Activated naive CD4-positive, alpha-beta T cell treated with anti-CD3 and anti-CD28 coated beads for 36 hours (primary cell): ENCODE measurements around the gene CITED2. TPM values are rescaled to one million over a fixed set of nuclear protein-coding genes. Genes with fewer than 3 reads are reported as not detected.

Source experiments
- CTCF ChIA-PET: fragments of 350-600 bp; sonication (Branson Sonifier 250); formaldehyde crosslinking; loops from one replicate; lab custom pipeline; 2021; ENCODE audit warnings: antibody characterized with exemption; lab: Charles Lee
- DNase-seq: peaks from one replicate; pipeline ENCODE4 v3.0.0-alpha.2; 2020
- H3K27ac Mint-ChIP-seq: one replicate; pipeline ENCODE4 v1.8.0; 2021; ENCODE audit warnings: mild to moderate bottlenecking, mixed read lengths
- H3K27me3 Mint-ChIP-seq: one replicate; pipeline ENCODE4 v1.8.0; 2021; ENCODE audit warnings: low read depth, mixed read lengths
- H3K36me3 Mint-ChIP-seq: one replicate; pipeline ENCODE4 v1.8.0; 2021; ENCODE audit warnings: low read depth, mixed read lengths
- H3K4me1 Mint-ChIP-seq: one replicate; pipeline ENCODE4 v1.8.0; 2021; ENCODE audit warnings: low read depth, mixed read lengths
- H3K4me3 Mint-ChIP-seq: one replicate; pipeline ENCODE4 v1.8.0; 2021; ENCODE audit warnings: mild to moderate bottlenecking, moderate library complexity, mixed read lengths
- H3K9me3 Mint-ChIP-seq: one replicate; pipeline ENCODE4 v1.8.0; 2021; ENCODE audit warnings: mixed read lengths
- intact Hi-C: fragments of 100-400 bp; cut with micrococcal nuclease; formaldehyde crosslinking; loops from one replicate; pipeline ENCODE4 v1.15.1; 2023
- total RNA-seq, 2 experiments: library from RNA; stranded (reverse); gene quantifications; one replicate each; pipeline ENCODE4 v1.2.3, GENCODE V29; 2021

CITED2 gene
- total RNA-seq, 2 experiments from 2014 or later, result 22.9 to 23.8 TPM

DNA sequence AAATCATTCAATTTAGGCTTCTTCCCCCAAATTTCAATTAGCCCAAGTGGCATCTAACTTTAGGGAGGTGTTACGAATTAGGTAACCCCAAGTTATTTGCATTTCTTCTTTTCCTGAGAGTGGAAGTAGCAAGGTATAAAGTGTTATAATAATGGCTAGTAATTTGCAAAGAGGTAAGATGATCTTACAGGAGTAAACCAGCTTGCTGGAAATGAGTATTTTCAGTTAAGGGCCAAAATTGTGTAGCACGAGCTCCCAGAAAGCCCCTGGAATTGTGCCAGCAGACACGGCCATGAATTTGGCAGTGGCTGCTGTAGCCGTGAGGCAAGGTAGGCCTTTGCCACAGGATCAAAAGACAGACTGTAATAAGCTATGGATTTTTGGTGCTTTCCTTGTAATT, 38.0 kb downstream of the CITED2 start:
- peaks cover 2% of the 10 kb centered on the region for H3K36me3 Mint-ChIP-seq
- H3K4me3 Mint-ChIP-seq, result no peak overlapping the region
- H3K27me3 Mint-ChIP-seq, result no peaks in the 10 kb centered on the region
- H3K27ac Mint-ChIP-seq, result no peak overlapping the region
- peaks cover 9% of the 10 kb centered on the region for H3K4me1 Mint-ChIP-seq
- CTCF ChIA-PET, result interaction anchor here (0.7 to 2.1 kb wide), 6 partner anchors 8 to 117 kb away, joined by 3 to 7 read pairs (median 4); no protein-coding TSS in a partner anchor
- no peaks in the 10 kb centered on the region for H3K9me3 Mint-ChIP-seq
- intact Hi-C loops, result no loop called here
- DNase-seq, result no peak

DNA sequence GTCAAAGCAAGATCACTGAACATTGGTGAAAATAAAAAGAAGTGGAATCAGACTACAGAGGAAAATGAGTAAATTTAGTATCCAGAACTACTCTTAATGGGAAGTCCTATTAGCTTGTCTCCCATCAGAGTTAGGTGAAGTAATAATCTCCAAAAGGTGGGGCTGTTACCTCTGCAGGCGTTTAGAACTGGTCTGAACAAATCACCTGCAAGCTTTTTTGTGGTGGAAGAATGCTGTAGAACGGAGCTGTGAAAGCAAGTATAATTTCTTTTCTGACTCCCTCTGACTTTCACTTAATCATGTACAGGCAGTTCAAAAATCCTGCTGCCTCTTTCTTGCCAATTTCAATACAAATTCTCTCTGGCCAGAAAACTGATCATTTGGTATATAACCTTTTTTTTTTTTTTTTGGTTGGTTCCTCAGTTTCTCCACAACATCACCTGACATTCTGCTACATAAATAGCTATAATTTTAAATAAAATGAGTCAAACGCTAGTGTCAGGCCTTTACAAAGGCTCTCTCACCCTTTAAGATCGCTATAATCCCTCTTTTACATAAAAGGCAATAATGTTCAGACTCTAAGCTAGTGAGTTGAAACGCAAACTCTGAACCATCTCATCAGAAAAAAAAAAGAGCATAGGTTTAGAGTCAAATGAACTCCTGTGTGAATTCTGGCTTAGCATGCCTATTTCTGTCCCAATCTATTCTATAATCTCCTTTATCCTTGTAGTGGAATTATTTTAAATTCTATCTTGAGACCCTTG, 38.8 kb downstream of the CITED2 start:
- CTCF ChIA-PET, result interaction anchor here (0.7 to 2.1 kb wide), 5 partner anchors 8 to 116 kb away, joined by 3 to 7 read pairs (median 4); no protein-coding TSS in a partner anchor
- H3K27ac Mint-ChIP-seq, result no peak overlapping the region
- H3K4me3 Mint-ChIP-seq, result no peak overlapping the region
- no peaks in the 10 kb centered on the region for H3K36me3 Mint-ChIP-seq
- no peaks in the 10 kb centered on the region for H3K9me3 Mint-ChIP-seq
- no peaks in the 10 kb centered on the region for H3K27me3 Mint-ChIP-seq
- H3K4me1 Mint-ChIP-seq, result peaks cover 9% of the 10 kb centered on the region
- intact Hi-C loops, result no loop called here
- DNase-seq, result no peak

DNA sequence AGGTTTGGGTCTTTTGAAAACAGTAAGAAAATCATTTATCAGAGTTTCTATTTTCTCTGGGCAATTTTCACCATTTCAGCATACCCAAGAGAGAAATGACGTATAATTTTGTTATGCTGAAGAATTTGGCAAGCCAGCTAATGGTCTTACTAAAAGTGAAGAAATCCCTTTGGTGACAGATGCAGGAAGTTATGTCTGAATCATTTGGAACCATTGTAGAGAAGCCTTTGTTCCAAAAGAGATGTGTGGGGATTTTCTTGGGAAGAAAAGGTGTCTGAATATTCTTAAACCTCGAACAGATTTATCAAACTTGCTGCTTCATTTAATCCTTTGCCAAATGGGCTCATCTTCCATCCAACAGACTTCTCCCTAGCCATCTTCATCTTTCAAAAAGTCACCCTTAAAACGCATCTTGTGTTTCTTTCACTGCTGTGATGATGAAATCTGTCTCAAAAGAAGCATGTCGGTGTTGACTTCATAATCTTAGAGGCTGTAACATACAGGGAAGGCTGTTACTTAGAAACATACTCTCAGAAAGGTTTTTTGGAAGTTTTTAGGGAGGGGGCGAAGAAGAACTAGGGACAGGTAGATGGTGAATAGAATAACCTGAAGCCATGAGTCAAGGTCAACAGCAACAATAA, 39.5 kb downstream of the CITED2 start:
- no peak overlapping the region for H3K27ac Mint-ChIP-seq
- intact Hi-C loops, result no loop called here
- no peaks in the 10 kb centered on the region for H3K27me3 Mint-ChIP-seq
- no peak overlapping the region for H3K4me3 Mint-ChIP-seq
- no peaks in the 10 kb centered on the region for H3K9me3 Mint-ChIP-seq
- no peak for DNase-seq
- peaks cover 11% of the 10 kb centered on the region for H3K4me1 Mint-ChIP-seq
- CTCF ChIA-PET, result interaction anchor here (1.5 to 2.1 kb wide), 2 partner anchors 9 to 35 kb away, joined by 7 read pairs; no protein-coding TSS in a partner anchor
- no peaks in the 10 kb centered on the region for H3K36me3 Mint-ChIP-seq

DNA sequence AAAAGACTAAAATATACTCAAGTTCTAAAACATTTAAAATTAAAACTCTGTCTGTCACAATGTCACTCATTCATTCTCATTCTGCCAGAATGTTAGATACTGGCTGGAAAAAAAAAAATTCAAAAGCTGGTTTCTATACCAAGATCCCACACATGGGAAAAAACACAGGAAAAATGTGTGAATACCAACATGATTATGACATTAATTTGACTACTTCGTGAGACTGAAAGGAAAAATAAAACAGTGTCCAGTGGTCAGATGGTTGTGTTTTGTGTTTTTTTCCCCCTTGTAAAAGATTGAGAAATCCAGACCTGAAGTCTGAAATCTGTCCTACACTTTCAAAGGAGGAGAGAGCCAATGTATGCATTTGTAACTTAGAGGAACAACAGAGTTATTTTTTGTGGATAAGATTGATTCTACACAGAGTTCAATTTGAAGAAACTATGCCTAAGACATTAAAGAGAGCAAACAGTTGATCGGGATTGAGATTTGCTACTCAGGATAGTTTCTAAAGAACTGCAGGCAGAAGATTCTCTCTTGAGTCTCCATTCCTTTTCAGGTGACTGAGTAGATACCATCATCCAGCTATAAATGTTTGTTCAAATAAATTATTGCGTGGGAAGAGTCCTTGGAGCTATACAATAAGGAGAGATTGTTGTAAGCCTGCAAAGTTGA, 43.5 kb downstream of the CITED2 start:
- H3K4me3 Mint-ChIP-seq, result no peak overlapping the region
- CTCF ChIA-PET, result interaction anchor here (0.9 to 1.3 kb wide), 3 partner anchors 30 to 73 kb away, joined by 3 to 4 read pairs (median 3); no protein-coding TSS in a partner anchor
- H3K36me3 Mint-ChIP-seq, result no peaks in the 10 kb centered on the region
- intact Hi-C loops, result no loop called here
- no peak overlapping the region for H3K27ac Mint-ChIP-seq
- peaks cover 17% of the 10 kb centered on the region for H3K4me1 Mint-ChIP-seq
- no peaks in the 10 kb centered on the region for H3K9me3 Mint-ChIP-seq
- DNase-seq, result no peak
- H3K27me3 Mint-ChIP-seq, result no peaks in the 10 kb centered on the region

DNA sequence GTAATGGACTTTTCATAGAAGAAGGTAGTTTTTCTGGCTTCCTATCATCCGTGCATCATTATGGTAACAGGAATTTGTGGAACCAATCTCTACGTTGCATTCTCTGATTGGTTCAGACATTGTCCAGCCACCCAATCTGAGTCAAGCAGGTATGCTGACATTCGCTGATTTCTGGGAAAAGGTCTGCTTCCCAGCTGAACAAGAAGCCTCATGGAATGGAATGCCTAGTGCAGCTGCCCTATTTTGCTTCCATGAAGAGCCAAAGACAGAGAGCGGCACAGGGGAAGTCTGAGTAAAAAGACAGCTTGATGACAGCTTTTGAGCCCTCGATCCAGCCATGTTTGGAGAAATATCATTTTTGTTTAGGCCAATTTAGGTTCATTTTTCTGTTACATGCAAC, 44.1 kb downstream of the CITED2 start:
- H3K4me1 Mint-ChIP-seq, result peaks cover 17% of the 10 kb centered on the region
- CTCF ChIA-PET, result interaction anchor here (1.3 kb wide), 1 partner anchor 32 kb away, joined by 3 read pairs; no protein-coding TSS in a partner anchor
- H3K36me3 Mint-ChIP-seq, result no peaks in the 10 kb centered on the region
- intact Hi-C loops, result no loop called here
- DNase-seq, result no peak
- no peaks in the 10 kb centered on the region for H3K9me3 Mint-ChIP-seq
- no peaks in the 10 kb centered on the region for H3K27me3 Mint-ChIP-seq
- H3K27ac Mint-ChIP-seq, result no peak overlapping the region
- H3K4me3 Mint-ChIP-seq, result no peak overlapping the region

DNA sequence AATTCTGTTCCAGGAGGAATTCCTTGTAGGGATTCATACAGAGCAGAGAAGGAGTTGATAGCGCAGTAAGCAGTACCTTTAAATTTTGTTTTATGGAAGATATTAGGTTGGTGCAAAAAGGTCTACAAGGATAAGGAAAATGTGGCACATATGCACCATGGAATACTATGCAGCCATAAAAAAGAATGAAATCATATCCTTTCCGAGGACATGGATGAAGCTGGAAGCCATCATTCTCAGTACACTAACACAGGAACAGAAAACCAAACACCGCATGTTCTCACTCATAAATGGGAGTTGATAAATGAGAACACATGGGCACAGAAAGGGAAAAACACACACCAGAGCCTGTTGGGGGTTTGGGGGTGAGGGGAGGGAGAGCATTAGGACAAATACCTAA, 45.2 kb downstream of the CITED2 start:
- no peak overlapping the region for H3K27ac Mint-ChIP-seq

DNA sequence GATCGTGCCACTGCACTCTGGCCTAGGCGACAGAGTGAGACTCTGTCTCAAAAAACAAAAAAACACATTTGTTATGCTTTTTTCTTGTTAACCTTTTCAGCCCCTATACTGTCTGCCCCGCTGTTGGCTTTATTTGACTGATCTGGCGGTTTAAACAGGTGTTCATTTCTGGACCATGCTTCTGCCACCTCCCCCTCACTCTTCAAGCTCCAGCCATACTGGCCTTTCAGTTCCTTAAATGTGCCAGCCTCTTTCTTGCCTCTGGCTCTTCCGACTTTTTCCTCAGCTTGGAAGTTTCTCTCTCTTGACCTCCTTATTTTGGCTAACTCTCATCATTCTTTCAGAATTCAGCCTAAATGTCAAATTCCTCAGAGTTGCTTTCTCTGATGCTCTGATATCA, 47.4 kb downstream of the CITED2 start:
- intact Hi-C loops, result no loop called here
- no peak overlapping the region for H3K27ac Mint-ChIP-seq
- H3K4me3 Mint-ChIP-seq, result no peak overlapping the region
- H3K27me3 Mint-ChIP-seq, result no peaks in the 10 kb centered on the region
- H3K36me3 Mint-ChIP-seq, result peaks cover 7% of the 10 kb centered on the region
- H3K9me3 Mint-ChIP-seq, result peaks cover 11% of the 10 kb centered on the region
- no peak for DNase-seq
- CTCF ChIA-PET, result no interaction called here
- H3K4me1 Mint-ChIP-seq, result peaks cover 30% of the 10 kb centered on the region

More for the DNA sequence above, 45.2 kb downstream of the CITED2 start:
- DNase-seq, result no peak
- intact Hi-C loops, result no loop called here
- no peaks in the 10 kb centered on the region for H3K36me3 Mint-ChIP-seq
- H3K9me3 Mint-ChIP-seq, result no peaks in the 10 kb centered on the region
- H3K4me3 Mint-ChIP-seq, result no peak overlapping the region
- H3K4me1 Mint-ChIP-seq, result peaks cover 13% of the 10 kb centered on the region
- CTCF ChIA-PET, result interaction anchor here (0.6 to 1.4 kb wide), 2 partner anchors 72 to 92 kb away, joined by 3 to 5 read pairs; no protein-coding TSS in a partner anchor
- H3K27me3 Mint-ChIP-seq, result no peaks in the 10 kb centered on the region

DNA sequence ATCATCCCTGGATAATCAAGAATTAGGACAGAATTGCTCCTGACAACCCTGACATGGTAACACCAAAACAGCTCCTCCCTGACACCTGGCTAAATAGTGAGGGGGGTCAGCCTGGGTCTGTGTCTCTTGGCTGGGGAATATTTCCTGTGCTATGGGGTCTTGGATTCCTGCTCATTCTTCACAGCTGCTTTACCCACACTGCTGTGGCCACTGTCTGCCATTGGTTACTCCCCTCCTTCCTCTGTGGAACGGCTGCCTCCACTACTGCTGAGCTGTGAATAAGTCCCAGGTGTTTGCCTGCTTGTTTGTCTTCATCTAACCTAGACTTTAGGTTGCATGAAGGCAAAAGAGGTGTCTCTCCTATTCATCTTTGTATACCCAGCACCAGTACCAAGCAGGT, 48.8 kb downstream of the CITED2 start:
- Mint-ChIP-seq H3K4me3 (no peak overlapping the region), H3K9me3 (peaks cover 11% of the 10 kb centered on the region), H3K36me3 (peaks cover 7% of the 10 kb centered on the region), H3K27ac (no peak overlapping the region), H3K27me3 (no peaks in the 10 kb centered on the region), H3K4me1 (peaks cover 31% of the 10 kb centered on the region)
- intact Hi-C loops, result no loop called here
- CTCF ChIA-PET, result no interaction called here
- DNase-seq, result no peak

DNA sequence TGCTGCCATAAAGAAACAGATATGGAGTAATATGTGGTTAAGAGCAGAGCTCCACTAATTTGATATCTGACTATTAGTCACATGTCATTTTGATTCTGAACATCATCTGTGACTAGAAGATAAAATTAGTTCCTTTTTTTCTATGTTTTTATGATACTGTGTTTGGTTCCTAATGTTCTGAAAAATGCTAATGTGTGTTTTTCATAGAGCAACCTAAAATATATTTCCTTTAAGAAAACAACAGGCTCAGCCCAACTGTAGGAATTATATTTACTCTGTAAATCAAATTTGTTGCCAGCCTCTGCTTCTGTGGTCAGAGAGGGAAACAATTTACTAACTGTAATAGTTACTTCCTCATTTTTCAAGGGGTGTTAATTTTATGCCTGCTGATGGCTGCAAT, 49.3 kb downstream of the CITED2 start:
- Mint-ChIP-seq H3K4me3 (no peak overlapping the region), H3K9me3 (peaks cover 11% of the 10 kb centered on the region), H3K27me3 (no peaks in the 10 kb centered on the region), H3K4me1 (peaks cover 34% of the 10 kb centered on the region), H3K36me3 (peaks cover 7% of the 10 kb centered on the region), H3K27ac (no peak overlapping the region)
- CTCF ChIA-PET, result interaction anchor here (0.7 kb wide), 1 partner anchor 253 kb away, joined by 3 read pairs; no protein-coding TSS in a partner anchor
- intact Hi-C loops, result no loop called here
- DNase-seq, result no peak

DNA sequence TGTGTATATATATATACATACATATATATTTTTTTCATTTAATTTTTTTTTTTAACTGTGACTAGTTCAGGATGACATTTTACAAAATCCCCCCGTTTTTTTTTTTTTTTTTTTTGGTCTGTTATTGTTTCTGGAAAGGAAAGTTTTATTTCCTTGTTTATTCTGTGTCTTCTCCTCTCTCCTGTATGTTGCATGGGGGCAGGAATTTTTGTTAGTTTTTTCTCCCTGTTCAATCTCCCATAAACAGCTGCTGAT, 50.2 kb downstream of the CITED2 start:
- H3K27me3 Mint-ChIP-seq, result no peaks in the 10 kb centered on the region
- H3K4me3 Mint-ChIP-seq, result peak overlapping the region; percentile 39
- peaks cover 32% of the 10 kb centered on the region for H3K4me1 Mint-ChIP-seq
- peaks cover 7% of the 10 kb centered on the region for H3K36me3 Mint-ChIP-seq
- DNase-seq, result no peak
- peak overlapping the region; percentile 77 for H3K27ac Mint-ChIP-seq
- H3K9me3 Mint-ChIP-seq, result peaks cover 11% of the 10 kb centered on the region
- intact Hi-C loops, result no loop called here
- CTCF ChIA-PET, result interaction anchor here (0.6 to 0.7 kb wide), 2 partner anchors 40 to 177 kb away, joined by 3 read pairs; no protein-coding TSS in a partner anchor

DNA sequence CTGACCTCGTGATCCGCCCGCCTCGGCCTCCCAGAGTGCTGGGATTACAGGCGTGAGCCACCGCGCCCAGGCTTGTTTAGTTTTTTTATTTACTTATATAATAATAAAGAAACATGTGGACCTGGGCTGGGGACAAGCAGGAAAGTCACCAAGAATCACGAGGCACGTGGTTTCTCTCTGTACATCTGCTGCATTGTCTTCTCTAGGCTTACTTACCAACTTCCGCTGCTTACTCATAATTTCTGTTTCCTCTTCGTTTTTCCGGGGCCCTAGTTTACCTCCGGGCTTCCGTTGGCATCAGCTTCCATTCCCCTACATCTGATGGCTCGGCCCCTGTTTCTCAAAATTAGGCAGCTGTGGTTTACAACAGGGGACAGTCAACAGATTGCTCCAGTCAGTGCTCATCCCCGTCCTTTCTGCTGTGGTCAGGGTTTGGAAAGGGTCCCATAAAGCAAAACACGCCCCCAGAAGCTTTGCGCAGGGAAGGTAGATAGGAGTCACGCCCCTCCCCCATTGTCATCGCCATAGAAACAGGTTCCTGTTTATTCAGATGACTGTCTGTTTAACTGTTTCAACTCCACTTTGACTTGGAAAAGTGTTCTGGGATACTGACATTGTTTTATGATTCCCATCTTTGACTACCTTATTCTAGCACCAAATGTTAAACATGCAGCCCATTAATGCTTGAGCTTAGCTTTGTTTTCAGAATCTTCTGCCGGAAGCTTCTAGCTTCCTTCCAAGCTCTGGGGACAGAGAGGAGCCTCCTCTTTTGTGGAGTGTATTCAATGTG, 50.7 kb downstream of the CITED2 start:
- intact Hi-C loops, result loop anchor here (1.0 to 2.0 kb wide), 5 partner anchors 15 to 730 kb away; partner anchors contain the start of gene TXLNB
- CTCF ChIA-PET, result interaction anchor here (0.5 to 0.9 kb wide), 4 partner anchors 14 to 177 kb away, joined by 3 to 7 read pairs (median 3); partner anchors contain the start of gene TXLNB
- peak overlapping the region; percentile 77 for H3K4me3 Mint-ChIP-seq
- peaks cover 31% of the 10 kb centered on the region for H3K4me1 Mint-ChIP-seq
- H3K27me3 Mint-ChIP-seq, result no peaks in the 10 kb centered on the region
- peak overlapping the region; percentile 97 for H3K27ac Mint-ChIP-seq
- H3K9me3 Mint-ChIP-seq, result peaks cover 11% of the 10 kb centered on the region
- H3K36me3 Mint-ChIP-seq, result peaks cover 7% of the 10 kb centered on the region
- DNase-seq, result peak; percentile 88
